GM23338 (cell line): Measurements from ENCODE around the gene AGER. TPM values are rescaled to one million over a fixed set of nuclear protein-coding genes. Genes with fewer than 3 reads are reported as not detected.

Experiments used
- ATAC-seq: fragments of 200-7000 bp; cut with Tn5 transposase; 3 replicates; pipeline ENCODE4 v1.9.1; 2020
- DNase-seq: peaks from one replicate; pipeline ENCODE4 v3.0.0-alpha.2; 2015; ENCODE audit warnings: low spot score
- H2AFZ ChIP-seq: fragments of 200-600 bp; sonication (generic); 2 replicates; pipeline ENCODE4 v1.8.0; 2016; ENCODE audit warnings: antibody characterized with exemption, mild to moderate bottlenecking, moderate library complexity
- H3F3A ChIP-seq: fragments of 200-600 bp; sonication (generic); replicated peaks from 2 replicates; pipeline ENCODE4 v1.8.0; 2017; ENCODE audit warnings: antibody characterized with exemption, mixed run types, low read depth
- H3K27ac ChIP-seq: fragments of 200-600 bp; sonication (generic); 2 replicates; pipeline ENCODE4 v1.6.1; 2016; ENCODE audit warnings: low read depth
- H3K27me3 ChIP-seq: fragments of 200-600 bp; sonication (generic); 2 replicates; pipeline ENCODE4 v1.8.0; 2016; ENCODE audit warnings: mild to moderate bottlenecking, mixed run types, moderate library complexity; ENCODE audit not compliant: insufficient read depth
- H3K36me3 ChIP-seq: fragments of 200-600 bp; sonication (generic); 2 replicates; pipeline ENCODE4 v1.8.0; 2016; ENCODE audit warnings: mild to moderate bottlenecking; ENCODE audit not compliant: insufficient read depth
- H3K4me1 ChIP-seq: fragments of 200-600 bp; sonication (generic); 2 replicates; pipeline ENCODE4 v1.8.0; 2016; ENCODE audit warnings: mild to moderate bottlenecking, moderate library complexity; ENCODE audit not compliant: insufficient read depth
- H3K4me2 ChIP-seq: fragments of 200-600 bp; sonication (generic); 2 replicates; pipeline ENCODE4 v1.7.1; 2017; ENCODE audit warnings: mixed run types
- H3K4me3 ChIP-seq: fragments of 200-600 bp; sonication (generic); 2 replicates; pipeline ENCODE4 v1.6.1; 2016; ENCODE audit warnings: mixed run types
- H3K79me2 ChIP-seq: fragments of 200-600 bp; sonication (generic); replicated peaks from 2 replicates; pipeline ENCODE4 v1.8.0; 2017; ENCODE audit warnings: mild to moderate bottlenecking; ENCODE audit not compliant: insufficient read depth
- H3K9me2 ChIP-seq: fragments of 200-600 bp; sonication (generic); 2 replicates; pipeline ENCODE4 v1.8.0; 2017; ENCODE audit not compliant: insufficient read depth
- H4K20me1 ChIP-seq: fragments of 200-600 bp; sonication (generic); replicated peaks from 2 replicates; pipeline ENCODE4 v1.8.0; 2017; ENCODE audit warnings: mild to moderate bottlenecking; ENCODE audit not compliant: insufficient read depth
- H3K27ac Mint-ChIP-seq: 2 replicates; pipeline ENCODE4 v1.8.0; 2020; ENCODE audit warnings: inconsistent platforms, mild to moderate bottlenecking, moderate library complexity, mixed read lengths
- H3K27me3 Mint-ChIP-seq: 3 replicates; pipeline ENCODE4 v1.8.0; 2022; ENCODE audit warnings: low read depth, mild to moderate bottlenecking, moderate library complexity, mixed read lengths, inconsistent platforms; ENCODE audit not compliant: insufficient read depth, poor library complexity
- H3K36me3 Mint-ChIP-seq: 3 replicates; pipeline ENCODE4 v1.8.0; 2021; ENCODE audit warnings: low read depth, mild to moderate bottlenecking, inconsistent platforms, moderate library complexity, mixed read lengths
- H3K4me1 Mint-ChIP-seq: 3 replicates; pipeline ENCODE4 v1.8.0; 2020; ENCODE audit warnings: mild to moderate bottlenecking, inconsistent platforms, mixed read lengths
- H3K4me3 Mint-ChIP-seq: 3 replicates; pipeline ENCODE4 v1.8.0; 2021; ENCODE audit warnings: moderate library complexity, mild to moderate bottlenecking, inconsistent platforms, mixed read lengths
- H3K9me3 Mint-ChIP-seq: 3 replicates; pipeline ENCODE4 v1.8.0; 2020; ENCODE audit warnings: moderate library complexity, mild to moderate bottlenecking, inconsistent platforms, mixed read lengths
- CREB1 ChIP-seq: fragments of 250-450 bp; sonication (Bioruptor Pico); IDR thresholded peaks from 2 replicates; pipeline ENCODE4 v1.5.0; 2020; ENCODE audit warnings: low read depth, mild to moderate bottlenecking, moderate library complexity
- CTCF ChIP-seq, 2 experiments: fragments of 200-600 bp in 1 of 2; sonication (generic) in 1 of 2; conservative IDR thresholded peaks; 2 replicates each; pipeline versions ENCODE4 v1.5.1 to v1.6.1; 2016 to 2017; ENCODE audit warnings: antibody characterized with exemption in 2 of 2, low read depth in 2 of 2, mild to moderate bottlenecking in 2 of 2, moderate library complexity in 1 of 2
- ETS1 ChIP-seq: IDR thresholded peaks from 2 replicates; pipeline ENCODE4 v1.6.1; 2016; ENCODE audit warnings: antibody characterized with exemption
- EZH2 ChIP-seq: fragments of 200-600 bp; sonication (generic); IDR thresholded peaks from one replicate; pipeline ENCODE4 v1.8.0; 2017; ENCODE audit warnings: antibody characterized with exemption, mild to moderate bottlenecking, low read depth; ENCODE audit not compliant: unreplicated experiment
- EZH2phosphoT487 ChIP-seq: fragments of 200-600 bp; sonication (generic); IDR thresholded peaks from one replicate; pipeline ENCODE4 v1.8.1; 2018; ENCODE audit warnings: antibody characterized with exemption; ENCODE audit not compliant: unreplicated experiment
- JUNB ChIP-seq: IDR thresholded peaks from one replicate; pipeline ENCODE4 v1.6.1; 2016; ENCODE audit warnings: antibody characterized with exemption; ENCODE audit not compliant: unreplicated experiment
- NANOG ChIP-seq: IDR thresholded peaks from 2 replicates; pipeline ENCODE4 v1.6.1; 2016; ENCODE audit warnings: antibody characterized with exemption, borderline replicate concordance
- POLR2AphosphoS5 ChIP-seq: IDR thresholded peaks from 2 replicates; pipeline ENCODE4 v1.6.1; 2016; ENCODE audit warnings: antibody characterized with exemption, low read depth
- REST ChIP-seq: IDR thresholded peaks from one replicate; pipeline ENCODE4 v1.6.1; 2018; ENCODE audit warnings: antibody characterized with exemption; ENCODE audit not compliant: unreplicated experiment
- STAT1 ChIP-seq: IDR thresholded peaks from one replicate; pipeline ENCODE4 v1.6.1; 2016; ENCODE audit warnings: antibody characterized with exemption; ENCODE audit not compliant: unreplicated experiment
- ZNF114 ChIP-seq: fragments of 250-450 bp; sonication (Bioruptor Pico); IDR thresholded peaks from 2 replicates; pipeline ENCODE4 v1.5.0; 2020; ENCODE audit warnings: mild to moderate bottlenecking, moderate library complexity
- ZNF331 ChIP-seq: fragments of 250-450 bp; sonication (Bioruptor Pico); IDR thresholded peaks from 2 replicates; pipeline ENCODE4 v1.5.0; 2020; ENCODE audit warnings: low read depth, mild to moderate bottlenecking, moderate library complexity
- ZNF462 ChIP-seq: fragments of 250-450 bp; sonication (Bioruptor Pico); IDR thresholded peaks from 2 replicates; pipeline ENCODE4 v1.5.0; 2020; ENCODE audit warnings: mild to moderate bottlenecking, moderate library complexity
- polyA plus RNA-seq: library from polyadenylated mRNA; unstranded; fragments of >200 nt; fragmentation: Nextera tagmentation; extraction: Ambion mirVana; gene quantifications from 2 replicates; pipeline ENCODE4 v1.2.1, GENCODE V29; 2016
- total RNA-seq: library from RNA; depleted of rRNA; stranded (reverse); fragments of >200 nt; shearing (Covaris generic); gene quantifications from 2 replicates; pipeline ENCODE4 v1.2.3, GENCODE V29; 2014

Gene AGER
- total and polyA plus RNA-seq, 2 experiments from 2014 or later = 2.3 to 3.4 TPM

- no peak overlapping the region for H3K4me3 ChIP-seq
- peak overlapping the region; percentile 63; the same call in 1 of the 2 replicates for H2AFZ ChIP-seq
- no peak overlapping the region for H3K27ac ChIP-seq
- H3K36me3 ChIP-seq = no peaks in the 10 kb centered on the region
- peaks cover 7% of the 10 kb centered on the region for H3K27me3 Mint-ChIP-seq
- no peaks in the 10 kb centered on the region for H4K20me1 ChIP-seq
- no peaks in the 10 kb centered on the region for H3K4me1 ChIP-seq
- no peaks in the 10 kb centered on the region for H3K36me3 Mint-ChIP-seq
- no peak overlapping the region for H3K4me2 ChIP-seq
- no peaks in the 10 kb centered on the region for H3K9me3 Mint-ChIP-seq
- TF ChIP-seq EZH2 (no peak), CTCF (conservative IDR thresholded peaks at IDR 0.05; ENCODE audit: low read depth in 2 of 2) (no peak), POLR2AphosphoS5 (no peak), JUNB (no peak), ZNF331 (CRISPR knock-in tag) (no peak), EZH2phosphoT487 (no peak), ETS1 (no peak), ZNF114 (CRISPR knock-in tag) (no peak), NANOG (no peak), STAT1 (no peak), CREB1 (CRISPR knock-in tag) (no peak), REST (no peak), ZNF462 (CRISPR knock-in tag) (no peak)
- H3K4me3 Mint-ChIP-seq = no peak overlapping the region
- ATAC-seq (no peak), DNase-seq (no peak)
- no peaks in the 10 kb centered on the region for H3K27me3 ChIP-seq
- 0 out of 2 replicates have a peak, but pooled peaks cover 3% of the 10 kb centered on the region for H3K9me2 ChIP-seq
- peaks cover 12% of the 10 kb centered on the region; the same call in 2 of the 3 replicates for H3K4me1 Mint-ChIP-seq
- H3F3A ChIP-seq = no peaks in the 10 kb centered on the region
- no peaks in the 10 kb centered on the region for H3K79me2 ChIP-seq
- no peak overlapping the region for H3K27ac Mint-ChIP-seq
These were observed 38.5 kb upstream of the AGER start for GRCh38 chr6:32222333-32223230.
